Stimulated activated CD4-positive, alpha-beta T cell treated with anti-CD3 and anti-CD28 coated beads, Interleukin-4, amount 100 ng/mL, for 1 hour (primary cell): Measurements from ENCODE around the gene NES.
A peak's percentile ranks its signal among the peaks of the same experiment; 100 is the strongest.

Experiments used
- DNase-seq: peaks from one replicate; pipeline ENCODE4 v3.0.0-alpha.2; 2020

Gene NES, protein sequence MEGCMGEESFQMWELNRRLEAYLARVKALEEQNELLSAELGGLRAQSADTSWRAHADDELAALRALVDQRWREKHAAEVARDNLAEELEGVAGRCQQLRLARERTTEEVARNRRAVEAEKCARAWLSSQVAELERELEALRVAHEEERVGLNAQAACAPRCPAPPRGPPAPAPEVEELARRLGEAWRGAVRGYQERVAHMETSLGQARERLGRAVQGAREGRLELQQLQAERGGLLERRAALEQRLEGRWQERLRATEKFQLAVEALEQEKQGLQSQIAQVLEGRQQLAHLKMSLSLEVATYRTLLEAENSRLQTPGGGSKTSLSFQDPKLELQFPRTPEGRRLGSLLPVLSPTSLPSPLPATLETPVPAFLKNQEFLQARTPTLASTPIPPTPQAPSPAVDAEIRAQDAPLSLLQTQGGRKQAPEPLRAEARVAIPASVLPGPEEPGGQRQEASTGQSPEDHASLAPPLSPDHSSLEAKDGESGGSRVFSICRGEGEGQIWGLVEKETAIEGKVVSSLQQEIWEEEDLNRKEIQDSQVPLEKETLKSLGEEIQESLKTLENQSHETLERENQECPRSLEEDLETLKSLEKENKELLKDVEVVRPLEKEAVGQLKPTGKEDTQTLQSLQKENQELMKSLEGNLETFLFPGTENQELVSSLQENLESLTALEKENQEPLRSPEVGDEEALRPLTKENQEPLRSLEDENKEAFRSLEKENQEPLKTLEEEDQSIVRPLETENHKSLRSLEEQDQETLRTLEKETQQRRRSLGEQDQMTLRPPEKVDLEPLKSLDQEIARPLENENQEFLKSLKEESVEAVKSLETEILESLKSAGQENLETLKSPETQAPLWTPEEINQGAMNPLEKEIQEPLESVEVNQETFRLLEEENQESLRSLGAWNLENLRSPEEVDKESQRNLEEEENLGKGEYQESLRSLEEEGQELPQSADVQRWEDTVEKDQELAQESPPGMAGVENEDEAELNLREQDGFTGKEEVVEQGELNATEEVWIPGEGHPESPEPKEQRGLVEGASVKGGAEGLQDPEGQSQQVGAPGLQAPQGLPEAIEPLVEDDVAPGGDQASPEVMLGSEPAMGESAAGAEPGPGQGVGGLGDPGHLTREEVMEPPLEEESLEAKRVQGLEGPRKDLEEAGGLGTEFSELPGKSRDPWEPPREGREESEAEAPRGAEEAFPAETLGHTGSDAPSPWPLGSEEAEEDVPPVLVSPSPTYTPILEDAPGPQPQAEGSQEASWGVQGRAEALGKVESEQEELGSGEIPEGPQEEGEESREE (N-terminal part only)

GRCh38 chr1:156676820-156677615, at the start of gene NES:
TSS of gene NES (minus strand) at chr1:156677407. CDS start at chr1:156677264, 143 bp downstream.
- DNase-seq, result no peak

GRCh38 chr1:156726549-156727226, 49.5 kb upstream of the NES start:
- DNase-seq, result peak; percentile 32

GRCh38 chr1:156725683-156726280, 48.6 kb upstream of the NES start:
- DNase-seq, result peak; percentile 78

GRCh38 chr1:156721535-156721934, 44.3 kb upstream of the NES start:
- DNase-seq, result no peak

DNA sequence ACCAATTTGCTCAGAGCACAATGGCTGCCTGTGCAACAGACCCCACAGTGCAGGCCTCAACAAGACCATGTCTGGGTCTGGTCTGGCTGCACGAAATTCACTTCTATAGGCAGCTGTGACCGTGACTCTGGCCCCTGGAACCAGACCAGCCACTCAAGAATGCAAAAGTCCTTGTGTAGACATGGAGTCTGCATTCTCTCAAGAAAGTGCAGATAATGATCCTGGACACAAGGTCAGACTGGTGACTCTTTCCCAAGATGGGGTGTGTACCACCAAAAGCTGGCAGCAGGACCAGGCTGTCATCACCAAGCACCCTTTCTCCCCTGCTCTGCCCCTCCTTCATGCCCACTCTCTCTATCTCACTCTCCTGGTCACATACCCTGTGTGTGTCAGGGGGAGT, 43.9 kb upstream of the NES start:
- no peak for DNase-seq

GRCh38 chr1:156717351-156717750, 40.1 kb upstream of the NES start:
- no peak for DNase-seq

DNA sequence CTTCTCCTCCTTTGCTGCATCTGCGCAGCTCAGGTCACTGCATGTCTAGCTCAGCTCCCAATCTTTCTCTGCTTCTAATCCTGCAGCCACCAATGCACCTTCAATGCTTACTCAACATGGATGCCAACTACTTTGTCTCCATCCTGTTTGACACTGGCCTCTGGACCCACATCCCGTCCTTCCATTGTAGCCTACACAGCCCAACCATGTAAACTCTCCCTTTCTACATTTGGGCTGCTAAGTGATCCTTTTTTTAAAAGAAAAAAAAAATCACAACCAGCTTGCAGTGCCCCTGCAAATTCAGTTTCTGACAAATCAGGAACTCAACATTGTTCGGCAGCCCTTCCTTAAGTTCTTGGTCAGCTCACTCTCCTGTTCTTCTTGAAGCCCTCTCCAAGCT, 37.6 kb upstream of the NES start:
- DNase-seq, result no peak

DNA sequence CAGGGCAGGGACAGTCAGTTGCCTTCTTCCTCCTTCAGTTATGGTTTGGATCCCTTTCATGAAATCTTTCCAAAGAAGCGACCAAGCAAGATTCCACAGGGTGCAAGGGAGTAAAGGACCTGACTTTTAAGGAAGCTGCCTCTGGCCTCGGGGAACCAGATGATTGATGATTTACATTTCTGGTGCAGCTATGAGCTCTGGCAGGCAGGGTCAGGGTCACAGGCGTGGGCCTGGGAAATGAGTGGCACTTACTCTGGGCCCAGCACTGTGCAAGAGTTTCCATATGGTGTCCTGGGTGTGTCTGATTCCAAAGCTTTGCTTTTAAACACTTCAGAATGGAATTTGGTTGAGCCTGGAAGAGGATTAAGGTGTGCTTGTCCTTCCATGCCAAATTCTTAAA, 35.4 kb upstream of the NES start:
- no peak for DNase-seq

DNA sequence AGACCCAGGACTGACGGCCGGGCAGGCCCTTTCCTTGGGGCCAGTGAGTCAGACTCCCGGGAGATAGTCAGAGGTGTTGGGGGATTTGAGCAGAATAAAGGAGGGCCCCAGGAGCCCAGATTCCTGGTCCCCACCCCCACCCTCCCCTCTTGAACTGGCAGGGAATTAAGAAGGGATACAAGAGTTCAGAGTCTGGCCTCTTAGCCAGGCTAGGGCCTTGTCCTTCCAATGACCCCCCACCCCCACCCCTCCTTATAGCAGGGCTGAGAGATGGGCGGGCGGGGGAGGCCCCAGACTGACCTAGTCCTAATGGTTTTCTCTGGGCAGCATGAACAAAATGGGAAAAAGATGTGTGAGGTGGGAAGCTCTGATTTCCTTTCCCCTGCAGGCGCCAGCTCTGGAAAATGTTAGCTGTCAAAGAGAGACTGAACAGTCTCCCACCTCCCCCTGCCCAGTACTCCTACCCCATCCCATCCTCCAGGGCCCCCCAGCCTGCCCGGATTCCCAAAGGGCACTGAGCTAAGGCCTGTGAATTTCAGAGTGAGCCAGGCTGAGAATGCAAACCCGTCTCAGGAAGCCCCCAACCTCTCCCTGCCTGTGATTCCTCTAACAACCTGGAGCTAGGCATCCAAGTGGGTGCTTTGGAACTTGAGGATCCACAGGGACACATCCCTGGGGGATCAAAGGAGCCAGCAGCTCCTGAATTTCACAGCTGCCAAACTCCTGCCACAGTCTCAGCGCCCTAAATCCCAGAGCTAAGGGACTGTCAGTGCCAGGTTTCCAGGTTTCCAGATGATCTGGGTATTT, 34.0 kb upstream of the NES start:
- no peak for DNase-seq

DNA sequence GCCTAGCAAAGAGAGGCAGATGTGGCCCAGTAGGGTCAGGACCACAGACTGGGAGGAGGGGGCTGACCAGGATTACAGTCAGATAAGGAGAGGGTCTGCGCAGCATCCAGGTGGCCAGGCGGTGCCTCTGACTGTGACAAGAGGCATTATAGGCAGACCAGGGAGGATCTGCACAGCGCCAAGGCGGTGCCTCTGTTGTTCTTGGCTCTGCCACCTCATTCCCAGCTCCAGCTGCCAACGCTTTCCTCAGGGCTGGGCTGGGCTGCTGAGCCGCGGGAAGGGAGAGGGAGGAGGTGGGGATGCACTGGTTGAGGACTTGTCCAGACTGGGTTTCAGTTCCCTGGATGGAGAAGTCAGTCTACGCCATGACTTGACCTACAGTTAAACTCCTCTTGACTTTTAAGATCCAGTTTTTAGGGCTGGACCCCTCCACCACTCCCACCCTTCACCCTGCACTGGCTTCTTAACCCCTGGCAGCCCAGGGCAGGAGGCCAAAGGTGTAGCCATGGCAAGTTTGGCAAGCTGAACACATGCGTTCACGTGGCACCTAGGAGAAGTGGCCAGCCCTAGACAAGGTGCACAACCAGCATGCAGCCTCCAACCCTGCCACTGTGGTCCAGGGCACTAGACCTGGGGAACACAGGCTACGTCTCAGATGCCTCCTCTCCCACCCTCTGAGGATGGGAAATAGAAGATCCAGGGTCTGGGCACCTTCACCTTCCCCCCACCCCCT, 32.7 kb upstream of the NES start:
- no peak for DNase-seq

- DNase-seq, result no peak
Observed at GRCh38 chr1:156709031-156709430, 31.8 kb upstream of the NES start.

- DNase-seq, result no peak
Observed at GRCh38 chr1:156708218-156708661, 31.0 kb upstream of the NES start.

- no peak for DNase-seq
Observed at GRCh38 chr1:156707417-156708217, 30.4 kb upstream of the NES start.

DNA sequence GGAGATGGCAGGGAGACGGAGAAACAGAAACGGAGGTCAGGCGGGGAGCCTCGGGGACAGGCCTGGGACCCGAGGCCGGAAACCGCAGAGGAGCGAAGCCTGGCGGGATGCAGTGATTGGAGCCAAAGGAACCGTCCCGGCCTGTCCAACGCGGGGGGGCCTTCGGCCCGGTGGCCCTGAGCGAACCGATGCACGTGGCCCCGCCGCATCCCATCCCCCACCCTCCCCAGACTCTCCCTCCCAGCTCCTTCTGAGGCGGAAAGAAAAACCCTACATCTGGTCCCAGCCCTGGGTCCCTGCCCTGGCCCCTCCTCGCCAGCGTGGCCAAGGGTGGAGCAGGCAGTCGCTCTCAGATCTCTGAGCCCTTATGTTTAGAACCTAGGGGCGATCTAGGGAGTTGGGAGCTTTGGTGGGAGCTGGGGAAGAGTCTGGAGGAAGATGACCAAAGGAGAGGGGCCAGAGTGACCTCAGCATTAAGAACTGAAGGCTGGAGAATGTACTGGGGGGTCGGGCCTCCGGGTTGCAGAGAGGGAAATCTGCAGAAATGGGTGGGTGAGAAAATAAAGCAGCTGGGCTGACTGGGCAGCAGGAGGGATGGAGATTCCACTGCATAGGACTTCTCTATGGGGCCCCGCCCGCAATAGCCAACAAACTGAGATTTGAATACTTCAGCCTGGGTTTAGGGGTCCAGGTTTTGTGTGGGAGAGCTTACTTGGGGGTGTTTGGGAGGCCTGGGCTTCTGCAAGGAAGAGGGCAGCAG, 29.6 kb upstream of the NES start:
- DNase-seq, result peak; percentile 30

GRCh38 chr1:156705918-156706656, 28.9 kb upstream of the NES start:
- peak; percentile 78 for DNase-seq

DNA sequence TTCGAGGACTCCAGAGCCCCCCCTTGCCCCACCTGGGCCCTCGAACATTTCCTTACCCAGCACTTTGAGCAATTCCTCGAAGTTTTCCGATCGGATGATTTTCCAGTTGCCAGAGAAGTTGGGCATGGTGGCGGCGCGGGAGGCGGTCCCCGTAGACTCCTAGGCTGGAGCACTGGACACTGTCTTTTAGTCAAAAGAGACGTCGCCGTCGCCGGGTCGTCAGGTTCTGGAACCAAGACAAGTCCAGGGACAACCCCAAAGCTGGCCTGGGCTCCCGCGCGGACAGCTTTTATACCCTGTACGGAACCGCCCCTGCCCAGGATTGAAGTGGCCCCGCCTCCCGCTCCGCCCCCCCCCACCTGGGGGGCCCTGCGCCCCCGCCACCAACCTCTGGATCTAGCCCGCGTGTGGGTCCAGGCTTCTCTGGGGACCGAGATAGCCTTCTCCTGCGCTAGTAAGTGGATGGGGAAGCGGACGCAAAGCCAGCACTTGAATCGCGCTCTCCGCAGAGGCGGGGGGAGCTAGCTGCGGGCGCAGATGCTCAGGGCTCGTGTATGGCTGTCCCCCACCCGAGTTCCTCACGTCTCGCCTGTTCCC, 28.2 kb upstream of the NES start, which contains the start of gene CRABP2:
TSS of gene CRABP2 (minus strand) at position 263 of the 597 bp plus-strand sequence. CDS start at position 126, 137 bp downstream.
- DNase-seq, result peak; percentile 22
